Smooth muscle cell (in vitro differentiated cells): ENCODE data around the gene IGF2BP1. TPM values are rescaled to one million over a fixed set of nuclear protein-coding genes. Genes with fewer than 3 reads are reported as not detected.
"Not testable (repeated sequence)": the region's sequence is repeated elsewhere in the genome, so short reads cannot be mapped to it uniquely, and the experiment has no call there.

Experiments
- DNase-seq: peaks from one replicate; lab custom pipeline; 2025; ENCODE audit not compliant: unreplicated experiment; lab: John Stamatoyannopoulos, UW
- H2AFZ ChIP-seq: fragments of 200-600 bp; sonication (generic); 2 replicates; pipeline ENCODE4 v1.6.0; 2016; ENCODE audit warnings: antibody characterized with exemption, low read depth, mild to moderate bottlenecking
- H3F3A ChIP-seq: fragments of 200-600 bp; sonication (generic); 2 replicates; pipeline ENCODE4 v1.6.0; 2017; ENCODE audit warnings: antibody characterized with exemption, low read depth
- H3K27ac ChIP-seq: fragments of 200-600 bp; sonication (generic); 2 replicates; pipeline ENCODE4 v1.5.1; 2016; ENCODE audit warnings: low read depth, mild to moderate bottlenecking
- H3K27me3 ChIP-seq: fragments of 200-600 bp; sonication (generic); 2 replicates; pipeline ENCODE4 v1.6.1; 2016; ENCODE audit warnings: low read depth, mild to moderate bottlenecking
- H3K36me3 ChIP-seq: fragments of 200-600 bp; sonication (generic); 2 replicates; pipeline ENCODE4 v1.5.1; 2016; ENCODE audit warnings: low read depth
- H3K4me1 ChIP-seq: fragments of 200-600 bp; sonication (generic); 2 replicates; pipeline ENCODE4 v1.5.1; 2016; ENCODE audit warnings: low read depth
- H3K4me2 ChIP-seq: fragments of 200-600 bp; sonication (generic); 2 replicates; pipeline ENCODE4 v1.6.0; 2016; ENCODE audit warnings: mild to moderate bottlenecking
- H3K4me3 ChIP-seq: fragments of 200-600 bp; sonication (generic); 2 replicates; pipeline ENCODE4 v1.5.1; 2016; ENCODE audit warnings: mild to moderate bottlenecking
- H3K79me2 ChIP-seq: fragments of 200-600 bp; sonication (generic); 2 replicates; pipeline ENCODE4 v1.6.0; 2016; ENCODE audit warnings: low read depth, mild to moderate bottlenecking
- H3K9ac ChIP-seq: fragments of 200-600 bp; sonication (generic); 2 replicates; pipeline ENCODE4 v1.6.0; 2016; ENCODE audit warnings: low read depth
- H3K9me3 ChIP-seq: fragments of 200-600 bp; sonication (generic); replicated peaks from 2 replicates; pipeline ENCODE4 v1.5.1; 2016; ENCODE audit warnings: low read depth
- H4K20me1 ChIP-seq: fragments of 200-600 bp; sonication (generic); 2 replicates; pipeline ENCODE4 v1.6.0; 2016; ENCODE audit warnings: low read depth
- WGBS: methylation state at CpG from one replicate; pipeline ENCODE4 v1.1.7; 2016; ENCODE audit warnings: low lambda C conversion rate; 5-methylcytosine and 5-hydroxymethylcytosine counted together
- polyA plus RNA-seq: library from polyadenylated mRNA; unstranded; fragments of >200 nt; fragmentation: Nextera tagmentation; extraction: Ambion mirVana; gene quantifications from 2 replicates; pipeline ENCODE4 v1.2.1, GENCODE V29; 2016
- total RNA-seq: library from RNA; depleted of rRNA; stranded (reverse); fragments of >200 nt; gene quantifications from 2 replicates; pipeline ENCODE4 v1.2.3, GENCODE V29; 2014
- TF ChIP-seq, protein P1 (sequence below): fragments of 200-600 bp; sonication (generic); IDR thresholded peaks from 2 replicates; pipeline ENCODE4 v1.5.1; 2017; ENCODE audit warnings: borderline replicate concordance, mild to moderate bottlenecking, antibody characterized with exemption; ENCODE audit not compliant: insufficient read depth, poor library complexity, severe bottlenecking

The IGF2BP1 gene
- total and polyA plus RNA-seq, 2 experiments from 2014 or later = 51.4 to 54.6 TPM

DNA sequence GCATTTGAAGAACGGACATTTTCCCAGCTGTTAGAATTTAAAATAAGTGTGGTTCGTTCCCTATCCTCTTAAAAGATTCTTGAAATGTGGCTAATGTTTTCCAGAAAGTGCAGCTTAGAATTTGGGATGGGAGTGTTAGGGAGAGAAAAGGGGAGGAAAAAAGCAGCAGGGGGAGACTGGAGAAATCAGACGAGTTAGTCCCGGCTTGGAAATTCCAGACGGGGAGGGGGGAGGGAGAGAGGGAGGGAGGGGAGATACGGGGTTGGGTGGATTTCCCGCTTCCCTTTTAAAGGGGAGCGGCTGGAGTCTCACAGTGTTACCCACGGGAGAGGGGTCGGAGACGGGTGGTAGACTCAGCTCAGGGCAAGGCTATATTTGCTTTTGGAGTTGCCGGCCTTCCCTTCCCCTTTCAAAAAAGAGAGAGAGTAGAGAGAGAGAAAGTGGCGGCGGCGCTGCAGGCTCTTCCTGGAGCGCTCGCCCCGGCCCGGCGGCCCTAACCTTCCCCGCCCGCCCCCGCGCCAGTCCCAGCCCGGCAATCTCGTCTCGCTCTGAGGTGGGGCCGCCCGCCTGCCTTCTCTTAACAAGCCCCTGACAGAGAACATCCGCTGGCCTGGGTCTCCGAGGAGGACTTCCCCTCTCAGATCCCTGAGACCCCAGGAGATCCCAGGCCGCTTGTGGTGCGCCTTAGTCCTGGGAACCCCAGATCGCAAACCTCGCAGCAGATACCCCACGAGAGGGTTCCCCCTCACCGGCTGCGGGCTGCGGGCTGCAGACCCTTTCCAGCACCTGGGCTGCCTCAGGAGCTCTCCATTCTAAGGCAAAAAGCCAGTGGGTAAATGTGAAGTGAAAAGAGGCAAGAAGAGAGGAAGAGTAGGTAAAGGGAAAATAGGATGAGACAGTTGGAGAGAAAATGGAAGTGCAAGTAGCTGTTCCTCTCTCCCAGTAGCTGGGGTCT lies 6.6 kb downstream of the IGF2BP1 start:
- peak overlapping the region; percentile 89 for H3K9ac ChIP-seq
- 9% methylated on average over 20 of the region's 39 CpGs for WGBS
- no peaks in the 10 kb centered on the region for H3K36me3 ChIP-seq
- peak overlapping the region; percentile 36 for H2AFZ ChIP-seq
- H3K9me3 ChIP-seq = no peaks in the 10 kb centered on the region
- H4K20me1 ChIP-seq = peaks cover 87% of the 10 kb centered on the region
- DNase-seq = no peak
- TF ChIP-seq, protein P1, sequence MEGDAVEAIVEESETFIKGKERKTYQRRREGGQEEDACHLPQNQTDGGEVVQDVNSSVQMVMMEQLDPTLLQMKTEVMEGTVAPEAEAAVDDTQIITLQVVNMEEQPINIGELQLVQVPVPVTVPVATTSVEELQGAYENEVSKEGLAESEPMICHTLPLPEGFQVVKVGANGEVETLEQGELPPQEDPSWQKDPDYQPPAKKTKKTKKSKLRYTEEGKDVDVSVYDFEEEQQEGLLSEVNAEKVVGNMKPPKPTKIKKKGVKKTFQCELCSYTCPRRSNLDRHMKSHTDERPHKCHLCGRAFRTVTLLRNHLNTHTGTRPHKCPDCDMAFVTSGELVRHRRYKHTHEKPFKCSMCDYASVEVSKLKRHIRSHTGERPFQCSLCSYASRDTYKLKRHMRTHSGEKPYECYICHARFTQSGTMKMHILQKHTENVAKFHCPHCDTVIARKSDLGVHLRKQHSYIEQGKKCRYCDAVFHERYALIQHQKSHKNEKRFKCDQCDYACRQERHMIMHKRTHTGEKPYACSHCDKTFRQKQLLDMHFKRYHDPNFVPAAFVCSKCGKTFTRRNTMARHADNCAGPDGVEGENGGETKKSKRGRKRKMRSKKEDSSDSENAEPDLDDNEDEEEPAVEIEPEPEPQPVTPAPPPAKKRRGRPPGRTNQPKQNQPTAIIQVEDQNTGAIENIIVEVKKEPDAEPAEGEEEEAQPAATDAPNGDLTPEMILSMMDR = no peak
- peaks cover 16% of the 10 kb centered on the region for H3F3A ChIP-seq
- no peaks in the 10 kb centered on the region for H3K27me3 ChIP-seq
- H3K27ac ChIP-seq = peak overlapping the region; percentile 84
- H3K4me1 ChIP-seq = peaks cover 52% of the 10 kb centered on the region
- peak overlapping the region; percentile 96 for H3K4me3 ChIP-seq
- peak overlapping the region; percentile 95 for H3K4me2 ChIP-seq
- H3K79me2 ChIP-seq = peaks cover 100% of the 10 kb centered on the region

DNA sequence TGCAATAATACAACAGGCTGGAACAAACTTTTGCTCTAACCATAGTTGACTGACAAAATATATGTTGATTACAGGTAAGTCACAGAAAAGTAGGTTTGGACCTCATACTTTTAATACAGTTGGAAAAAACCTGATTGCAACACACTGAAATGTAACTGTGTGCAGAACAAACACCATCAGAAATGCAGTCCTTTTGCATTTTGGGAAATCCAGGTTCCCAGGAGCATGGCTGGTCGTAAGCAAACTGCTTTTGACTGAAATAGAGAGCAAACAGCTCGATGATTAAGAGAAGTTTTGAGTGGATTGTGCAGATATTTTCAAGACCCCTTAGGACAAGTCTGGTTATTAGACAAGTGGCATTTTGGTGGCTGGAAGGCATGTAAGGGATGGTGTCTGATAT lies 8.0 kb downstream of the IGF2BP1 start:
- no peak overlapping the region for H3K4me3 ChIP-seq
- H2AFZ ChIP-seq = no peak overlapping the region
- no peak overlapping the region for H3K9ac ChIP-seq
- H3K27me3 ChIP-seq = no peaks in the 10 kb centered on the region
- no peaks in the 10 kb centered on the region for H3K9me3 ChIP-seq
- H3K27ac ChIP-seq = peak overlapping the region; percentile 84
- TF ChIP-seq, protein P1 = no peak
- WGBS = 55% methylated on average over 2 of the region's 2 CpGs
- H3K36me3 ChIP-seq = no peaks in the 10 kb centered on the region
- DNase-seq = no peak
- H3K4me2 ChIP-seq = peak overlapping the region; percentile 95
- peaks cover 16% of the 10 kb centered on the region for H3F3A ChIP-seq
- H3K4me1 ChIP-seq = peaks cover 52% of the 10 kb centered on the region
- H4K20me1 ChIP-seq = peaks cover 97% of the 10 kb centered on the region
- peaks cover 100% of the 10 kb centered on the region for H3K79me2 ChIP-seq

DNA sequence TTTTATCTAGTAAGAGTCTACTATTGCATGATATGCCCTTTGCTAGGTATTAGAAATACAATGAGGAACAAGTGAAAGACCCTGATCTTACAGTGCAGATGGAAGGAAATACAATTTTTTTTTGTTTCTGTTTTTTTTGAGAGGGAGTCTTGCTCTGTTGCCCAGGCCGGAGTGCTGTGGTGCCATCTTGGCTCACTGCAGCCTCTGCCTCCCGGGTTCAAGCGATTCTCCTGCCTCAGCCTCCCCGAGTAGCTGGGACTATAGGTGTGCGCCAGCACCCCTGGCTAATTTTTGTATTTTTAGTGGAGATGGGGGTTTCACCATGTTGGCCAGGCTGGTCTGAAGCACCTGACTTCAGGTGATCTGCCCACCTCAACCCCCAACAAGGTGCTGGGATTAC lies 11.7 kb downstream of the IGF2BP1 start:
- Histone ChIP-seq H3K79me2 (peaks cover 100% of the 10 kb centered on the region), H3K4me1 (peaks cover 46% of the 10 kb centered on the region), H4K20me1 (peaks cover 100% of the 10 kb centered on the region), H3F3A (peaks cover 16% of the 10 kb centered on the region), H3K27ac (peak overlapping the region; percentile 28)
- H3K27me3 ChIP-seq, H3K36me3 ChIP-seq, H2AFZ ChIP-seq, H3K9me3 ChIP-seq, H3K9ac ChIP-seq, H3K4me3 ChIP-seq, DNase-seq, H3K4me2 ChIP-seq: not testable (repeated sequence)
- WGBS = 98% methylated on average over 5 of the region's 5 CpGs

DNA sequence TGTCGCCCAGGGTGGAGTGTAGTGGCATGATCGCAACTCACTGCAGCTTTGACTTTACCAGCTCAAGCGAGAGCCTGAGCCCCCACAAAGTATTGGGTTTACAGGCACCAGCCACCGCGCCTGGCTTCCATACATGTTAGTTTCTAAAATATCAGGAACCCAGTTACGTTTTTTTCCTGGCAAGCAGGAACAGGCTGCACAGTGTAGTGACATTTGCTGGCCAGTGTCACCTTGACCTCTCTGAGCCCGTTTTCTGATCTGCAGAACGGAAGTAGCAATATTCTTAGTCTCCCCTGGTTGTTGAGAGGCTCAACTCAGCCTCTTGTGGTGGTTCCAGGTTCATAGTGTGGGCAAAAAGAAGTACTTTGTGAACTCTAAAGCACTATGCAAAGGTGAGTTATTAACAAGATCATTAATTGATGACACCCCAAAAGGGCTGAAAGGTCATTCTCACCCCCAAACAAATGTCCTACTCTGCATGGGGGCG lies 15.6 kb downstream of the IGF2BP1 start:
- TF ChIP-seq, protein P1 = no peak
- Histone ChIP-seq H3K79me2 (peaks cover 99% of the 10 kb centered on the region), H3K4me3 (peak overlapping the region; percentile 60), H3K9me3 (no peaks in the 10 kb centered on the region), H2AFZ (no peak overlapping the region), H3K27ac (peak overlapping the region; percentile 82), H3K36me3 (no peaks in the 10 kb centered on the region), H3K9ac (no peak overlapping the region), H3K4me1 (peaks cover 49% of the 10 kb centered on the region), H3F3A (peaks cover 18% of the 10 kb centered on the region), H4K20me1 (peaks cover 97% of the 10 kb centered on the region), H3K27me3 (no peaks in the 10 kb centered on the region), H3K4me2 (peak overlapping the region; percentile 92)
- WGBS = 53% methylated on average over 9 of the region's 9 CpGs
- no peak for DNase-seq
